Measurements from ENCODE around the gene CHADL. TPM values are rescaled to one million over a fixed set of nuclear protein-coding genes. Genes with fewer than 3 reads are reported as not detected.
"Not testable (repeated sequence)": the region's sequence is repeated elsewhere in the genome, so short reads cannot be mapped to it uniquely, and the experiment has no call there.

CHADL gene
- total RNA-seq, result 0.20 and 0.50 TPM in 2 replicates

DNA sequence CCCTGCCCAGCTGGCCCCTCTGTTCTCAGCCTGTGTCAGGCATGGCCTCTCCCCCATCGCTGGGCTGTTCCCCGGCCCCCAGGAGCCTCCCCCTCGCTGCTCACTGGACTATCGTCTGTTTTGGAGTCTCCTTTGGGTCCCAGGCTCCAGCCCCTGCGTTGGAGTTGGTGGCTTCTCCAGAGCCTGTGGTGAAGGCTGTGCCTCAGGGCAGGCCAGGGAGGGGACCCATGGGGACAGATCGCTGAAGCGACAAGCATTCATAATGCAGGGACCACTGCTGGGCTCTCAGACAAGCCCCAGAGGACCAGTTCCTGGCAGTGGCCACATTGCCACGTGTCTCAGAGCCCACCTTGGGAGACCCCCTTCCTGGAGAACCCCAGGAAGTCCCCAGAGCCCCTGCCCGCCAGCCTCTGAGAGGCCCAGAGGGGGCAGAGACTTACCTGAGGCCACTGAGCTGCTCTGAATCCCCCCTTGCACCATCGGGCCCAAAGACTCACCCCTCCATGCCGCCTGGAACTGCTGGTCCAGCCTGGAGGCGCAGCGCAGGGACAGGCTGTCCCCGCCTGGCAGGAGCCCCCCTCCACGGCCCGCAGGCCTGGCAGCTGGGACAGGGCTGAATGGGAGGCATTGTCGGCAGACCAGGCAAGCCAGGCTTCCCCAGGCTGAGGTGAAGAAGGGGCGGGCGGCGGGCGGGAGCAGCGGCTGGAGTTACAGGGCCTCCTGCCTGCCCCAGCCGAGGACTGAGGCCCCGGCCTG, at the start of gene CHADL:
TSS of gene CHADL (minus strand) at position 555 of the 756 bp plus-strand sequence. CDS start at position 505, 50 bp downstream.
- intact Hi-C loops (cut with micrococcal nuclease), result no loop called here

DNA sequence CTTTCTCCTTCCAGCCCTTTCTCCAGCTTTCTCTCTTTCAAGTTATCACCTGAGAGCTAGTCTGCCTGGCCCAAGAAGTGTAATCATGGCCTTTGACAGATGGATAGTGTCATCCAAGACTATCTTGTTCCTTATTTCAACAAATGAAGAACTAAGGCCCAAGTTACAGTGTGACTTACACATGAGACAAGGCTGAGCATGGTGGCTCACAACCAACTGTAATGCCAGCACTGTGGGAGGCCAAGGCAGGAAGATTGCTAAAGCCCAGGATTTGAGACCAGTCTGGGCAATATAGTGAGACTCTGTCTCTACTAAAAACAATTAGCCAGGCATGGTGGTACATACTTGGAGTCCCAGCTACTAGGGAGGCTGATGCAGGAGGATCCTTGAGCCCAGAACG, 48.9 kb upstream of the CHADL start:
- intact Hi-C loops (cut with micrococcal nuclease), result loop anchor here (5.0 kb wide), 2 partner anchors 398 to 432 kb away; partner anchors contain the start of genes SNU13, ST13 and XPNPEP3

DNA sequence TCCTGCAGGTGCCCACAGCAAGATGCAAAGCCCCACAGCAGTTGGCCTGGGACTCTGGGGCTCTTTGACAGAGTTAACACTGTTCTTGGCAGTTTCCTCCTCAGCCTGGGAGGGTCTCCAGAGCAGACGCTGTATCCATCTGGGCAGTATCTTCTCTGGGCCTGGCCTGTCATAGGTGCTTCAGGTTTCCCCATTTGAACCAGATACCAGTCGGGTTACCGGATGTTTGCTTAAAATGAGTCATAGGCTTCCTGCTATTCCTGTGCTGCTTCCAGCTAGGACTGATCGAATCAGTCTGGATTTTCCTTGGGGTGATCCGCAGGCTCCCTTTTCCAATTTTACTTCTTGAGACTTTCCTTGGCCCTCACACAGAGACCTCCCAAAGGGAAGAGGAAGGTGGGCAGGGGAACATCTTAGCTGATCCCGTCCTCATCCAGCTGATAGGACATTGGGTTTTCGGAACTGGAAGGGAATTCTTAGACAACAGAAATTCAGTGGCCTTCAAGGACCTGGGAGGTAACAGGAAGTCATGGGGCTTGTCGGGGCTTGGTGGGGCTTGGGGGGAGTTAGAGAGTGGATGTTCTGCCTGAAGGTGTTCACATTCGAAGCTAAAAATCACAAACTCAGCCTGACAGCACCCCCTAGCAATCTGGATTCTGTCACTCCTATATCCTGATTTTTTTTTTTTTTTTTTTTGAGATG, 47.7 kb upstream of the CHADL start:
- intact Hi-C loops (cut with micrococcal nuclease), result loop anchor here (5.0 kb wide), 2 partner anchors 399 to 431 kb away; partner anchors contain the start of genes SNU13, ST13 and XPNPEP3

GRCh38 chr22:41286639-41287091, 45.9 kb upstream of the CHADL start:
- intact Hi-C loops (cut with micrococcal nuclease), result loop anchor here (1.0 to 5.0 kb wide), 7 partner anchors 95 to 429 kb away; partner anchors contain the start of genes ACO2, PHF5A, RBX1 and SNU13

GRCh38 chr22:41285820-41286638, 45.3 kb upstream of the CHADL start, which contains the start of gene RANGAP1:
TSS of gene RANGAP1 (minus strand) at chr22:41286187. CDS start at chr22:41281044, 5,143 bp downstream.
- intact Hi-C loops (cut with micrococcal nuclease), result loop anchor here (1.0 to 5.0 kb wide), 8 partner anchors 89 to 429 kb away; partner anchors contain the start of genes ACO2, PHF5A, RBX1 and SNU13

DNA sequence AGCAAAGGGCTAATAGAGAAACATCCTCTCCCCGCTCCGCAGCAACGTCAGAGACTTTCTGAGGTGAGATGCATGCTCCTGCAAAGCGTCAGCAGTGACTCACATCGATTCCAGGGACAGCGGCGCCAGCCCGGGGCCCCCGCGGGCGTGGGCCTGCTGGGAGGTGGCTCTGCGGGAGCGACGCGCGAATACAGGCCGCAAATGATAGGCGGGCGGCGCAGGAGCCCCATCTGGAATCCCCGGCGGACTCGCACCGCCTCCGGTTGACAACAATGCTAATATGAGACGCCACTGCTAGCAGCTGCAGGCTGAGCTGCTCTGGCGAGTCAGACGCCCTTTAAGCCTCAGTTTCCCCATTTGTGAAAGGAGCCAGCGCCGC, 44.7 kb upstream of the CHADL start:
- intact Hi-C loops (cut with micrococcal nuclease), result loop anchor here (2.0 to 5.0 kb wide), 3 partner anchors 89 to 428 kb away; partner anchors contain the start of genes SNU13, ST13 and XPNPEP3

- intact Hi-C loops (cut with micrococcal nuclease), result loop anchor here (2.0 kb wide), 1 partner anchor 88 kb away; no protein-coding TSS in a partner anchor
Measured at GRCh38 chr22:41284465-41284864, 43.7 kb upstream of the CHADL start.

GRCh38 chr22:41280854-41281253, 40.1 kb upstream of the CHADL start:
- intact Hi-C loops (cut with micrococcal nuclease), result no loop called here

- intact Hi-C loops (cut with micrococcal nuclease), result no loop called here
Measured at GRCh38 chr22:41280065-41280464, 39.3 kb upstream of the CHADL start.

- intact Hi-C loops (cut with micrococcal nuclease), result no loop called here
Measured at GRCh38 chr22:41274856-41275255, 34.1 kb upstream of the CHADL start.

GRCh38 chr22:41273128-41273527, 32.4 kb upstream of the CHADL start:
- intact Hi-C loops (cut with micrococcal nuclease), result no loop called here

GRCh38 chr22:41271787-41272186, 31.1 kb upstream of the CHADL start:
- intact Hi-C loops (cut with micrococcal nuclease), result no loop called here

GRCh38 chr22:41267958-41268357, 27.2 kb upstream of the CHADL start:
- intact Hi-C loops (cut with micrococcal nuclease), result no loop called here

DNA sequence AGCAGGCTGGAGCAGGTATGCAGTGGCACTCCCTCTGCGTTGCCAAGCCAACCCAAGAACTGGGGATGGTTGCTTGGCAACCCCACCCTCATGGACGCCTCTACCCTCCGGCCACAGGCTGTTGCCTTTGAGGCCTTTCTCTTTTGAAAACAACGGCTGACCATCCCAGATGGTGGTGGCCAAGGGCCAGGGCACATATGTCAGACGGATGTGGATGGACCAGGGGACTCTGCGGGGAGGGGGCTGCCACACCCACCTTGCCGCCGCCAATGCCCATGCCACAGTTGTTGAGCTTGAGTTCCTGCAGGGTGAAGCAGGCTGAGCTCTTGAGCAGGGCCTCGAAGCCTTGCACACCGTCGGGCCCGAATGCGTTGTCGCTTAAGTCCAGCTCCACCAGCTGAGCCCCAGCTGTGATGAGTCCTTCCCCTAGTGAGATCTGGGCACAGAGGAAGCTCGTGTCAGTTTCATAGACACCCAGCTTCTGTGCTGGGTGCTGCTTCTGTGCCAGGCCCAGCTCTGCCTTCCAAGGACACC, 23.7 kb upstream of the CHADL start:
- intact Hi-C loops (cut with micrococcal nuclease), result no loop called here

DNA sequence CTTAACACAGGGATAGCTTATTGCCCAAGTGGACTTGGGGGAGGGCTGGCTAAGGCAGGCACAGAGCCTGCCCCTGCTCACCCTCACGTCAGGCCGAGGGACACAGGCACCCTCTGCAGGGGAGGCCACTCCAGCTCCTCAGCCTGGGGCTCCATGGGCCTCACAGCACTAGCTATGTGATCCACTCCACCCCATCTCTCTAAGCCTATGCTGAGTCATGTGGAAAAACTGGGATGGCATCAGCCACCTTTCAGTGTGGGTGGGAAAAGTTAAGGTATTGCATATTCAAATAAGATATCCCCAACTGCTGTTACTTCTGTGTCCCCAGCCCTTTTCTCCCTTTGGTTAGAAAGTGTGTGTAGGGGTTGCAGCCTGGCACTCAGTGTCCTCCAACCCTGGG, 23.0 kb upstream of the CHADL start:
- intact Hi-C loops (cut with micrococcal nuclease), result no loop called here

DNA sequence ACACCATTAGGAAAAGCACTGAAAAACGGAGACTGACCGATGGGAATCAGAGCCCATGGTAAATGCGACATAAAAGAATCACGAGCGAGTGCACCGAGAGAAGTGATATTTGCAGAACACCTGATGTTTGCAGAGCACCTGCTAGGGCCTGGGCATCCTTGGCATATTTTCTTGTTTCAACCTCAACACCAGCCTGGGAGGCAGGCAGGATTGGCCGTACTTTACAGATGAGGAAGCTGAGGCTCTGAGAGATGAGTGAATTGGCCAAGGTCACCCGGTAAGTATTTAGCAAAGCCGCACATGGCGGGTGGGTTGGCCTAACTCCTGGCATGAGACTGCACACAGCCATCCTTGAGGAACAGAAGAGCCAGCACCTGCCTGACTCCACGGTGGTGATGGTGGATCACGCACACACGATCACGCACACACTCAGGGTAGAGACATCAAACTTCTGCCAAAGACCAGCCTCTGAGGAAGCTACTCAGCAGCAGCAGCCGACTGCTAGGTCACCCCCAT, 21.6 kb upstream of the CHADL start:
- intact Hi-C loops (cut with micrococcal nuclease), result no loop called here

- intact Hi-C loops (cut with micrococcal nuclease), result no loop called here
Measured at GRCh38 chr22:41261541-41262249, 21.0 kb upstream of the CHADL start.

DNA sequence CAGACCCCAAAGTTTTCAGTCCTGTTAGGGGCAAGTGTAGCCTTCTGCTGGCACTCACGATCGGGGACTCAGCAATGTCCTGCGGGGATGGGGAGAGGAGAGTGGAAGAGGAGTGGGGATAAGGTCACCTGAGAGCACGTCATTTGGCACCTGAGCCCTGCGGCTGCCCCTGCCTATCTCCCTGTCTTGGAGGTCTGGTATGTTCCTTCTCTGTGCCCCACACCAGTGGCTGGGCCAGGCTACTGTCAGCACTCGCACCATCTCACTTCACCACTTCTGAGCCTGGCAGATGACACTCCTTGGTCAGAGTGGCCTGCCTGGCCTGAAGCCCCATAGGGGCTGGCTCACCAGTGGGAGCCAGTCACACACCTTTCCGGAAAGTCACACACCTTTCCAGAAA, 20.1 kb upstream of the CHADL start:
- intact Hi-C loops (cut with micrococcal nuclease), result no loop called here

GRCh38 chr22:41259756-41260155, 19.0 kb upstream of the CHADL start:
- intact Hi-C loops (cut with micrococcal nuclease), result not testable (repeated sequence)

GRCh38 chr22:41257696-41258095, 17.0 kb upstream of the CHADL start:
- intact Hi-C loops (cut with micrococcal nuclease), result no loop called here

All from T-helper 2 cell treated with Interferon-gamma antibody and Interleukin-4, amounts not matched to agents 100 ng/mL and 5 ng/mL, for 36 hours (primary cell).